Nucleus accumbens (tissue), 56 donors: Measurements from ENCODE around the gene GPSM1.

ENCODE experiments used
- DNase-seq, 56 donors: peaks; one replicate each; lab custom pipeline; 2025; lab: John Stamatoyannopoulos, UW

The GPSM1 gene

DNA sequence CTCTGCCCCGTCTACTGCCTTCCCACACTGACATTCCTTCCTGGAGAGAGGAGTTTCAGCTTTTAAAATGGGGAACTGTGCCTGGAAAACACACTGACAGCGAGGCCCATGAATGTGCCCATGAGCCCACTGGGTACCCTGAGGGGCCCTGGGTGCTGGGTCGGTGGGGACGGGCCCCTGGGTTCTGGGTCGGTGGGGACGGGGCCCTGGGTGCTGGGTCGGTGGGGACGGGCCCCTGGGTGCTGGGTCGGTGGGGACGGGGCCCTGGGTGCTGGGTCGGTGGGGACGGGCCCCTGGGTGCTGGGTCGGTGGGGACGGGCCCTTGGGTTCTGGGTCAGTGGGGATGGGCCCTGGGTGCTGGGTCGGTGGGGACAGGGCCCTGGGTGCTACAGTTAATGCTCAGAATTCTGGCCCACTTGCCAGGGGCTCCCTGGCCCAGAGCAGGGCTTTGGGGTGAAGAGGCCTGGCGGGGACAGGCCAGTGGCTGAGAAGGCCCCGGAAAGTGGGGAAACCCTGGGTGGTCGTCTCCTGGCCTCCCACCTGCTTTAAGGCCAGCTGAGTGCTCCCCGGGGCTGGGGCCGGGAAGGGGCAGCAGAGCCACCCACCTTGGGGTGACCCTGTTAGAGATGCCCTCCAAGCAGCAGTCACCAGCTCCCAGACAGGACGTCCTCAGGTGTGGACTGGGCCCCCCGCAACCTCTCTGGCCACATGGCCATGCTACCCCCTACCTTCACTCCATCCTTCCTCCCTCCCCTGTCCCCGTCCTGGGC lies 2.5 kb downstream of the GPSM1 start:
- DNase-seq, result no peak

DNA sequence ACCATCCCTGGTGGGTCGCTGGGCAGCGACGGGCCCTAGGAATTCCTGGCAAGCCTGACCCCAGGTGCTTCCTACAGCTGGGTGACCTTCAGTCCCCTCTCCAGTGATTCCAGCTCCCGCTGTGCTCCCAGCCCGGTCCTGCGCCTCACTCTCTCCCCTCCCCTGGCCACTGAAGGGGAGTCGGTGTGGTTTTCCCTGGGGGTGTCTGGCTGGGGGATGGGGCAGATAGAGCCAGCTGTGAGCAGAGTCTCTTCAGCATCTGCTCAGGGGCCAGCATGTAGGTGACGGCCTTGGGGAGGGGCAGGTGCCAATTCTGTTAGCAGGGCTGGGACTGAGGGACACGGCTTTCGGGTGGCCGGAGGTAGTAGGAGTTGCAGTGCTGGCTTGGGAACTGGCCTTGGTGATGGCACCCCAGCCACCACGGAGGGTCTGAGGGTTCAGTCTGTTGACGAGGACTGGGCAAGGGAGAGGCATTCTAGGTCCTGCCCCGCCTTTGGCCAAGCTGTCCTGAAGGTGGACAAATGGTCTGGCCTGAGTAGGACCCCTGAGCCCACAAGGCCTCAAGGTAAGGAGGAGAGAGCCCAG lies 3.2 kb downstream of the GPSM1 start:
- DNase-seq, result no peak

DNA sequence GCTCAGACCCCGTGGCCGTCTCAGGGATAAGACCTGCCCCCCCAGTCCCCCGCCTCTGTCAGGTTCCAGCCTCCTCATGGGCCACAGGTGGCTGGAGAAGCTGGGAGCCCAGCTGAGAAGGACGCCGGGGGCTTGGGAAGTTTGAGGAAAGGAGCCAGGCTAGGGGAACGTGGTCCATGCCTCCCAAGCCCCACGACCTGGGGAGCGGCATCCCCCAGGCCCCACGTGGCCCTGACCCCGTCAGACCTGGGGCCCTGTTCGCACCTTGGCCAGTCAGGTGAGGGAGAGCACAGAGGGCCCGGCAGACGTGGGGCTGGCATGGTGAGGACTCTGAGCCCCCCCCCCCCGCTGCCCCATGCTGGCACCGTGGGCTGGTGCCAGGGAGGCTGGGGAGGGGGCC lies 3.7 kb downstream of the GPSM1 start:
- no peak for DNase-seq

DNA sequence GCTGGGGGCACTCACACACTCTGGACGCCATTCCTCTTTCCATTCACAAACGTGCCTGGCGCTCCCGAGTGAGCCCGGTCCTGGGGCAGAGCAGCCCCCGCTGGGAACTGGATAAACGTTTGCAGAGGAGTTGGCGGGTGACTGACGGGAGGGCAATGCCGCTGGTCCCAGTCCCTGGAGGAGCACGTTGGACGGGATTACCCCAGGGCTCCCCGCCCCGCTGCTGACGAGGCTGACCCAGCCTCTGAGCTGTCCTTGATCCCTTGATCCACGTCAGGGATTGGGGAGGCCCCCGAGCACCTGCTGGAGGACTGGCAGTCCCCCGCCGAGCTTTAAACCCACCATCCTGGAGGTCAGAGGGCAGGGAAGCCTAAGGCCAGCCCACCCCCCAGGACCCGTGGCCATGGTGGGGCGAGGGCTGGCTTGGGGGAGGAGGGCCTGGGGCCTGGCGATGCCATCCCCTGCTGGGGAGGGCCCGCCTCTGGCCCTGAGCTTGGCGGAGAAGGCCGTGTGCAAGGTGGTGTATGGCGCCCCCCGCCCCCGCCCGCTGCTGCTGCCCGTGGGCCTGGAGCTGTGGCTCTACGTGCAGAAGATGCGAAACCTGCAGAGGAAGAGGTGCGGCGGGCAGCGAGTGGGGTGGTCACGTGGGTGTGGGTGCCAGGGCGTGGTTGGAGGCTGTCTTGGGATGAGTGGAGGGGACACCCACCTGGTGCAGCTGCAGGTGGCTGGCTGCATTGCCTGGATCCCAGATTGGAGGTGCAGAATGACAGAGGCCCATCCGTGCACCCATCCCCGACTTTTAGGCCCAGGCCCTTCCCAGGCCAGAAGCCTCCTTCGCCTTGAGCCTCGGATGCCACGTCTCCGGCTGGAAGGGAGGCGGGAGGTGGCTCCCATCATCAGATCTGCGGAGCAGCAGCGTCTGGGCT lies 4.5 kb downstream of the GPSM1 start:
- no peak for DNase-seq

DNA sequence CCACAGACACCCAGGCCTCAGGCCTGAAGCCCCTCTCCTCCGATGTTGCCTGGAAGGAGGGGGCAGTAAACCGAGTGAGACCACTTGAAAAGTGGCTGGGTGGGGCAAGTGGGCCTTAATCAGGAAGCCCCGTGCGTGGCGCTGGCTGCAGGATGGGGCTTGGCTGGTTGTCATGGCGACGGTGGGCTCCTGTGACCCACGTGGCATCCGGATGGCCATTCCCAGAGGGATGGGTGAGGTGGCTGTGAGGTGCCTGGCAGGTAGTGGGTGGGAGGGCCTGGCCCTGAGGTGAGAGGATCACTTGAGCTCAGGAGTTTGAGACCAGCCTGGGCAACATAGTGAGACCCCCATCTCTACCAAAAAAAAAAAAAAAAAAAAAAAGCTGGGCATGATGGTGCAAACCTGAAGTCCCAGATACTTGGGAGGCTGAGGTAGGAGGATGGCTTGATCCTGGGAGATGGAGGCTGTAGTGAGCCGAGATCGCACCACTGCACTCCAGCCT lies 5.2 kb downstream of the GPSM1 start:
- no peak for DNase-seq

DNA sequence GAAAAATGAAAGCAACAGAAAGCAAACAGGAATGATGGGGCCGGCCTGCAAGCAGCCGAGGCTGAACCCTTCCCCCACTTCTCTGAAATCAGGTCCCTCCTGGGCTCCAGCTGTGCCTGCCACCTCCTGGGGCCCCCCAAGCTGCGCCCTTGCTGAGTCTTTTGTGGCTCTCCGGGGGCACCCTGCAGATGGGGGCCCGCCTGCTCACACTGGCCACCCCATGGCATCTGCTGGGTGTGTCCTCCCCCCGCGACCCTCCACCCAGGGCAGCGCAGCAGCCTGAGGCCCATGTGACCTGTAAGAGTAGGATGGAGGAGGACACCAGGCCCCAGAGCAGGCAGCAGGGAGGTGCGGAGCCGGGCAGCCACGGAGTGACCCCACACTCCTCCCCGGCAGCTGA lies 5.7 kb downstream of the GPSM1 start:
- DNase-seq, result no peak

DNA sequence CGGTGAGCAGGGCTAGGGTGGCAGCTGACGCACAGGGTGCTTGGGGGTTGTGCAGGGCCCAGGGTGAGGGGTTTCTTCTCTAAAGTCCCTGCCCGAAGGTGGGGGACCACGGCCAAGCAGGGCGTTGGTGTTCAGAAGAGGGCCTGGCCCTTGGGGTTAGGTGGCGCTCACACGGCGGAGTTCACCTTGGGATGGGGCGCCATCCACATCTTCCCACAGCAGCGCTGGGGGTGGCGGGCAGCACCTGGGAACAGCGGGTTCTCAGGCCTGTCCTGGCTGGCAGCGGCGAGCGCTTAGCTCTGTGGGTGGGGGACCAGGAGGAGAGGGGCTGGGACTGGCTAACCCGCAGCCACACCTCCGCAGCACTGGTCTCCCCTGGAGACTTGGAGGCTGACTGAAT lies 6.1 kb downstream of the GPSM1 start:
- no peak for DNase-seq

DNA sequence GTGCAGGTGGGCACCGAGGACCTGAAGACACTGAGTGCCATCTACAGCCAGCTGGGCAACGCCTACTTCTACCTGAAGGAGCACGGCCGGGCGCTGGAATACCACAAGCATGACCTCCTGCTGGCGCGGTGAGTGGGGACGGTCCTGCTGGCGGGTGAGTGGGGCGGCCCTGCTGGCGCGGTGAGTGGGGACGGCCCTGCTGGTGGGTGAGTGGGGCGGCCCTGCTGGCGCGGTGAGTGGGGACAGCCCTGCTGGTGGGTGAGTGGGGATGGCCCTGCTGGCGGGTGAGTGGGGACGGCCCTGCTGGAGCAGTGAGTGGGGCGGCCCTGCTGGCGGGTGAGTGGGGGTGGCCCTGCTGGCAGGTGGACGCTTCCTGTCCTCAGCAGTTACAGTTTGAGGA lies 7.2 kb downstream of the GPSM1 start:
- DNase-seq, result no peak

DNA sequence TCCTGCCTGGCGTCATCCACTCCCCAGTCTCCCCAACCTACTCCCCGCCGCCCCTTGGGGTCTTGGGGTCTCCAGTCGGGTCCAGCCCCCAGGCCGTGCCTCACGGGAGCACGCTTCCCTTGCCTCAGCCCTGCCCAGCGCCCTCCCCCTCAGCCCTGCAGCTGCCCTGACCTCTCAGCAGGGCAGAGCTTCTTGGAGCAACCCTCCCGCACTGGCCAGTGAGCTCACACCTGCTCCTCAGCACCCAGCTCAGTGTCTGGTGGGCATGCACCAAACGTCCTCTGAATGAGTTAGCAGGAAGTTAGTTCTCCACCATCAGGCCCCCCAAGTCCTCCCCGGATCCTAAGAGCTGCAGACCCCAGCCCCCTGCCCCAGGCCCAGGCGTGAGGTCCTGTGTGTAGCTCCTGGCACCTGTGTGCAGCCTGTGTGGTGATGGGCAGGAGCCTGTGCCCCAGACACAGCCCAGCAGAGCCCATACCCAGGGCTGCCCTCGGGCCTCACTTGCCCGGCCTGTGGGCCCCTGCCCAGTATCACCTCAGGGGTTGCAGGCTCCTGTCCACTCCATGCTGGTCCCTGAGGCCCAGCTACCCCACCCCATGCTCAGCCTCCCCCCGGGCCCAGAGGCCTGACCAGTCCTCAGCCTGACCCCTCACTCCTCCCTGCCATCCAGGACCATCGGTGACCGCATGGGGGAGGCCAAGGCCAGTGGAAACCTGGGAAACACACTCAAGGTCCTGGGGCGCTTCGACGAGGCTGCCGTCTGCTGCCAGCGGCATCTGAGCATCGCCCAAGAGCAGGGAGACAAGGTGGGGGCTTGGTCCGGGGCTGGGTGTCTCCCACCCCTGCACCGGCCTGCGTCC lies 8.2 kb downstream of the GPSM1 start:
- no peak for DNase-seq

DNA sequence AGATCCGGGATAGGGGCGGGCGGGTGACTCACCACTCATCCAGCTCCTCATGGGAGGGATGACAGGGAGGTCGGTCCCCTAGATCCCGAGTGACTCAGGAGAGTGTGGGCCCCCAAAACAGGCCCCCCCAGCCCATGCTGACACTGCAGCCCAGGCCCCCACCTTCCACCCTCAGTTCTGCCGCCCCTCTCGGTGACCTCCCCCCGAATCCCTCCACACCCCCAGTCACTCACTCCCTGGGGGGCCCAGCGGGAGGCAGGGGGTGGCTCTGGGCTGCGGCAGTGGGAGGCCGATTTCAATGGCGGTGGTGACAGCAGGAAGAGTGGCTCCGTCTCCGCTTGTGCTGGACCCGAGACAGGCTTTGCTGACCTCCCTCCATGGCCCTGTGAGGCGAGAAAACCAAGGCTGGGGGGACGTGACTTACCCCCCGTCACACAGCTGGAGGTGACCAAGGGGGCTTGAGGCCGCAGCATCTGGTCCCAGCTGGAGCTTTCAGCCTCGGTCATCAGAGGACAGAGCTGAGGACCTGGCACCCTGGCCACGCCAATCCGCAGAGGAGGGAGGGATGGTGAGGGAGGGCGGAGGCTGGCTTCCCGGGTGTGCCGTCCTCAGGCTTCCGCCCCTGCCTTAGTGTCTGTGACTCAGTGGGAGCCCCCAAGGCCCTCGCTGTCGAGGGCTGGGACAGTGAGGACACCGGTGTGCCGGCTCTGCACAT lies 9.0 kb downstream of the GPSM1 start:
- no peak for DNase-seq

DNA sequence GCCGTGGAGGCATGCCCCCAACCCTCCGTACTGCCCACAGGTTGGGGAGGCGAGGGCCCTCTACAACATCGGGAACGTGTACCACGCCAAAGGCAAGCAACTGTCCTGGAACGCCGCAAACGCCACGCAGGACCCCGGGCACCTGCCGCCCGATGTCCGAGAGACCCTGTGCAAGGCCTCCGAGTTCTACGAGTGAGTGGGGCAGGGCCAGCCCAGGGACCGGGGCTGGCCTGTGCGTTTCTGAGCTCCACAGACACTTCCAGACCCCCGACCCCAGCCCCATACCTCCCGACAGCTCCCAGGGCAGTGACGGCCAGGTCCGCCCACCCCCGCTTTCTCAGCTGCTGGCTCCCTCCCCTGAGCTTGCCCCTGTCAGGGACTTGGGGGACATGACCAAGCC lies 9.5 kb downstream of the GPSM1 start:
- DNase-seq, result no peak

DNA sequence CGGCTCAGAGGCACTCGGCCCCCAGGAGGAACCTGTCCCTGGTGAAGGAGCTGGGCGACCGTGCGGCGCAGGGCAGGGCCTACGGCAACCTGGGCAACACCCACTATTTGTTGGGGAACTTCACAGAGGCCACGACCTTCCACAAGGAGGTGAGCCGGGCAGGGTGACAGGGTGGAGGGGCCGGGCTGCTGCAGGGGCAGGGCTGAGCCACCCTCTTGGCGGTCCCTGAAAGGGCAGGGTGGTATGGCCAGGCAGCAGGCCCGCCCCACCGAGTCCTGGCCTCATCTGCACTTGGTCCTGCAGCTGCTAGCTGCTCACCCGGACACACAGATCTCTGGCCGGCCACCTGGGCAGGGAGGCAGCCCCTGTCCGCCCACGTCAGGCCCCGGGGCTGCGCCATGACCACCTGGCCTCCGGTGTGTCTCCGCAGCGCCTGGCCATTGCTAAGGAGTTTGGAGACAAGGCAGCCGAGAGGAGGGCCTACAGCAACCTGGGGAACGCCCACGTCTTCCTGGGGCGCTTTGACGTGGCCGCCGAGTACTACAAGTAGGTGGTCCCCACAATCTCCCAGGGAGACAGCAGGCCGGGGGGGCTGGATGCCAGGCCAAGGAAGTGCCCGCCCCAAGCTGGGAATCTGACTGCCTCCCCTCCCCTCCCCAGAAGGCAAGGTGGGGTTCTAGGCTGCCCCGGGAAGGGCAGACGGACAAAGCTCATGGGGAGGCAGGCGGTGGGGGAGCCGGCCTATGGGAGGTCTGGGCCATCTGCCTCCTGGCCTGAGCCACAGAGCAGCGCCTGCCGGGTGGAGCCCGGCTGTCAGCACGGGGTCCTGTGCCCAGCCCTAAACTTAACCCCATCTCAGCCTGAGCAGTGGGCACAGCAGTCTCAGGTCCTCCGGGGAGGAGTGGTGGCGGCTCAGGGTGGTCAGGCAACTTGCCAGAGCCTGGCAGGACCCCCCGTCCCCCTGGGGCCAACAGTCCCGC lies 10.4 kb downstream of the GPSM1 start:
- no peak for DNase-seq

DNA sequence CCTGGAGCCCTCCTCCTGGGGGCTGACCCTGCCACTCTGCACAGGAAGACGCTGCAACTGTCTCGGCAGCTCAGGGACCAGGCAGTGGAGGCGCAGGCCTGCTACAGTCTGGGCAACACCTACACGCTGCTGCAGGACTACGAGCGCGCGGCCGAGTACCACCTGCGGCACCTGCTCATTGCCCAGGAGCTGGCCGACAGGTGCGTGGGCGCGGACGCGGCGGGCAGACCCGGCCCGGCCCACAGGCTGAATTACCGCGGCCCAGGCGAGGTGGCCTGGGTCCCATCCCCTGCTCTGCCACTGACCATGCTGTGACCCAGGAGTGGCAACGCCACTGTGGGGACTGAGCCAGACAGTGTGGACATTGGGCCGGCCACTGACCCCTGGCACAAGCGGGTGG lies 11.2 kb downstream of the GPSM1 start:
- no peak for DNase-seq

DNA sequence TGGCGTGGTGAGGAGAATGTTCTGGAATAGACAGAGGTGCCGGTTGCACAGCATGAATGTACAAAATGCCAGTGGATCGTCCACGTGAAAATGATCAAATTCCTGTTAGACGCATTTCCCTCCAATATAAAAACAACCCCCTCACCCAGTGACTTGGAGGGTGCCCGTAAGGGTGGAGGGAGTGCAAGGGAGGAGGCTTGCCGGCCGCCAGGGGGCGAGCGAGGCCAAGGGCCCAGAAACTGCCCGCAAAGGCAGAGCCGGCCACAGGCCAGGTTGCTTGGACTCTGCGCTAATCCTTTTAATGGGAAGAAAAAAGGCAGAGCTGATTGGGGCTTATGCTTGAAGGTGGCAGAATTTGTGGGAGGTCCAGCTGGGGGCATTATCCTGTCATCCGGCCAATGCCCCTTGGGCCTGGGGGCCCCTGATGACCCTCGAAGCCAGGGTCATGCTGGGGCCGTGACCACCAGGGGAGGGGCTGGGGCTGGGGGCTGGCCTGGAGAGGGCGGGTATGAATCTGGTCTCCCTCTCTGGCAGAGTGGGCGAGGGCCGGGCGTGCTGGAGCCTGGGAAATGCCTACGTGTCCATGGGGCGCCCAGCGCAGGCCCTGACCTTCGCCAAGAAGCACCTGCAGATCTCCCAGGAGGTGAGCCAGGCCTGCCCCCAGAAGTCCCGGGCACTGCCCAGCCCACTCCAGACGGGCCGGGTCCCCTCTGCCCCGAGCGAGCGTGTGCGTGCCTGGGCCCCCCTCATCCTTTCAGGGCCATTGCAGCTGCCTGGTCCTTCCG lies 12.0 kb downstream of the GPSM1 start:
- DNase-seq, result peak in 42 of 56 donors; percentile 10 to 84 (median 46)

DNA sequence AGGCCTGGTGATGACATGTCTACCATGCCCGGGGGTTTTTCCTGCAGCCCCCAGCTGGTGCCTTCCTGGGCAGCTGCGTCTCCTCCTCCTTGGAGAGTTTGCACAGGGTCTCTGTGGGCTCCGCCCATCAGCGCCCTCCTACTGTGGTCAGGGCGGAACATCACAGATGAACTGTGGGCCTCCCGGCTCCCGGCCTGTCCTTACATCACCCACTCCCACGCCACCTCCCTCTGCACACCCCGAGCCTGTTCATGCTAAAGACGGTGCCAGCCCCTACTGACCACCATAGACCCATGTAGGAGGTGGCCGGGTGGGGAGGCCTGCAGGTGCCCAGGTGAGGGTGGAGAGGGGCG lies 12.6 kb downstream of the GPSM1 start:
- DNase-seq, result no peak

DNA sequence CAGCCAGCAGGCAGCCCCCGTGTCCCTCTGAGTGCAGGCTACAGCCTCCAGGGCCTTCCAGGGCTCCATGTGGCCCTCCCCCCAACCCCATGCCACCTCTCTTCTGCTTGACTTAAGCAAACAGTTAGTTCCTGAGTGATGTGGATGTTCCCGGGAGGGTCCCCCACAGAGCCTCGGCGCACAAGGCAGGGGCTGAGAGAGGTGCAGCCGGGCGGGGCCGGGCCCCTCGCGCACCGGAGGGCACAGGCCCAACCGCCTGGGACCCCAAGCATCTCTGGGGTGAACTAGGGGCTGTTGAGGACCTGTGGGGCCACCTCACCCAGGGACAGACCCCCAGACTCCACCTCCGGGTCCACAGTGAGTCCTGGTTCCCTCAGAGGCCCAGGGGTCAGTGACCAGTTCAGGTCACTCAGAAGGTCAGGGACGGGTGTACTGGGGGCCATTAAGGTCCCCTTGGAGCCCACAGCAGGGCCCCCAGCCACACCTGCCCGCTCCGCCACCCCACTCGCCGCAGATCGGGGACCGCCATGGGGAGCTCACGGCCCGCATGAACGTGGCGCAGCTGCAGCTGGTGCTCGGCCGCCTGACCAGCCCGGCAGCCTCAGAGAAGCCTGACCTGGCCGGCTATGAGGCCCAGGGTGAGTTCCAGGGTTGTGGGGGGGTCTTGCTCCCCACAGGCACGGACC lies 13.2 kb downstream of the GPSM1 start:
- DNase-seq, result no peak

DNA sequence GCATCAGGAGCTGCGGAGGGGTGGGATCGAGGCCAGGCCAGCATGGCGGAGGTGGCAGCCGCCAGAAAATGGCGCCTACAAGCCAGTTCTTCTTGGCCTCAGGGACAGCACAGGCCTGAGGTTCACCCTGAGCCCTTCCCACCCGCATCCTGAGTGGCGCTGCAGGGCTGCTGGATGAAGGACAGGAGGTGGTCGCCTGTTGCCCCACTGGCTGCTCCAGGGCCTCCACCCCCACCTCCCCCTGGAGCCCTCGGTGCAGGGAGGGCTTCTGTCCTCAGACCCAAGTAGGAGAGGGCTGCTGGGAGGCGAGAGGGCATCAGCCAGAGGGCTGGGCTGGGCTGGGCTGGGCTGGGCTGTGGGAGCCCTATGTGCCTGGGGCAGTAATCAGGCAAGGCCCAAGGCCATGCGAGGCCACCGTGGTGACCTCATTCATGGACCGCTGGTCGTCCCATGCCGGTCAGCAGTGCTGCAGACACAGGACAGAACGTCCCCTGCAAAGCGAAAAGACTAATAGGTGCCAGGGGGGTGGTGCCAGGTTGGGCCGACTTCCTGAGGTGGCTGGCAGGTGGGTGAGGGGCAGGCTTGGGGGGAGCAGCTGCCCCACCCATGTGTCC lies 13.8 kb downstream of the GPSM1 start:
- no peak for DNase-seq
